PC-9 (cell line): ENCODE results near the gene PKD2. TPM values are rescaled to one million over a fixed set of nuclear protein-coding genes. Genes with fewer than 3 reads are reported as not detected.
A peak's percentile ranks its signal among the peaks of the same experiment; 100 is the strongest.

Source experiments
- BruUV-seq: library from RNA; stranded (reverse); fragments of 400-500 nt; replicated peaks from 2 replicates; lab custom pipeline; 2021; lab: Mats Ljungman, UMichigan
- CTCF ChIA-PET: fragments of 300-600 bp; sonication (Branson Sonifier 250); formaldehyde crosslinking; loops from one replicate; lab custom pipeline; 2022; ENCODE audit warnings: antibody characterized with exemption; lab: Charles Lee
- POLR2A ChIA-PET: fragments of 300-600 bp; sonication (Branson Sonifier 250); formaldehyde crosslinking; loops from one replicate; lab custom pipeline; 2022; ENCODE audit warnings: antibody characterized with exemption; ENCODE audit not compliant: unreplicated experiment; lab: Charles Lee
- DNase-seq, 2 experiments: peaks; one replicate each; pipeline versions ENCODE4 v3.0.0 to v3.0.0-alpha.2; 2015 to 2022; ENCODE audit warnings: mixed read lengths in 1 of 2
- H2AFZ ChIP-seq: fragments of 200-600 bp; sonication (generic); 2 replicates; pipeline ENCODE4 v1.8.1; 2017; ENCODE audit warnings: antibody characterized with exemption
- H3F3A ChIP-seq: fragments of 200-600 bp; sonication (generic); 2 replicates; pipeline ENCODE4 v1.8.1; 2017; ENCODE audit warnings: antibody characterized with exemption, mild to moderate bottlenecking, low read depth; ENCODE audit not compliant: insufficient read depth
- H3K27ac ChIP-seq: fragments of 200-600 bp; sonication (generic); 2 replicates; pipeline ENCODE4 v1.6.1; 2016; ENCODE audit warnings: mixed run types
- H3K27me3 ChIP-seq: fragments of 200-600 bp; sonication (generic); 2 replicates; pipeline ENCODE4 v1.6.1; 2016; ENCODE audit warnings: low read depth, mixed run types; ENCODE audit not compliant: insufficient read depth
- H3K36me3 ChIP-seq: fragments of 200-600 bp; sonication (generic); 2 replicates; pipeline ENCODE4 v1.6.1; 2016; ENCODE audit warnings: low read depth, mixed run types
- H3K4me1 ChIP-seq: fragments of 200-600 bp; sonication (generic); replicated peaks from 2 replicates; pipeline ENCODE4 v1.6.1; 2016; ENCODE audit warnings: mixed run types; ENCODE audit not compliant: insufficient read depth
- H3K4me2 ChIP-seq: fragments of 200-600 bp; sonication (generic); 2 replicates; pipeline ENCODE4 v1.6.1; 2017; ENCODE audit warnings: mixed run types
- H3K4me3 ChIP-seq: fragments of 200-600 bp; sonication (generic); 2 replicates; pipeline ENCODE4 v1.6.1; 2016; ENCODE audit warnings: mixed run types
- H3K79me2 ChIP-seq: fragments of 200-600 bp; sonication (generic); 2 replicates; pipeline ENCODE4 v1.6.1; 2017; ENCODE audit warnings: low read depth, mixed run types
- H3K9me2 ChIP-seq: fragments of 200-600 bp; sonication (generic); 2 replicates; pipeline ENCODE4 v1.8.1; 2017; ENCODE audit warnings: mild to moderate bottlenecking; ENCODE audit not compliant: insufficient read depth
- H3K9me3 ChIP-seq: fragments of 200-600 bp; sonication (generic); 2 replicates; pipeline ENCODE4 v1.8.1; 2016; ENCODE audit warnings: low read depth; ENCODE audit not compliant: insufficient read depth
- H4K20me1 ChIP-seq: fragments of 200-600 bp; sonication (generic); 2 replicates; pipeline ENCODE4 v1.8.1; 2017; ENCODE audit not compliant: insufficient read depth
- EZH2 ChIP-seq: fragments of 200-600 bp; sonication (generic); IDR thresholded peaks from 2 replicates; pipeline ENCODE4 v1.8.0; 2017; ENCODE audit warnings: antibody characterized with exemption, low read depth
- intact Hi-C: fragments of 100-400 bp; cut with micrococcal nuclease; formaldehyde crosslinking; loops from one replicate; pipeline ENCODE4 v1.10.0; 2022; ENCODE audit not compliant: unreplicated experiment
- total RNA-seq: library from RNA; stranded (reverse); gene quantifications from 2 replicates; pipeline ENCODE4 v1.2.3, GENCODE V29; 2021
- TF ChIP-seq, protein P1 (sequence below): fragments of 200-600 bp; sonication (generic); conservative IDR thresholded peaks from 2 replicates; pipeline ENCODE4 v1.6.1; 2017; ENCODE audit warnings: mixed run types, antibody characterized with exemption, mild to moderate bottlenecking, moderate library complexity

PKD2 gene
- total RNA-seq, 1 experiment from 2014 or later: 10.2 TPM

DNA sequence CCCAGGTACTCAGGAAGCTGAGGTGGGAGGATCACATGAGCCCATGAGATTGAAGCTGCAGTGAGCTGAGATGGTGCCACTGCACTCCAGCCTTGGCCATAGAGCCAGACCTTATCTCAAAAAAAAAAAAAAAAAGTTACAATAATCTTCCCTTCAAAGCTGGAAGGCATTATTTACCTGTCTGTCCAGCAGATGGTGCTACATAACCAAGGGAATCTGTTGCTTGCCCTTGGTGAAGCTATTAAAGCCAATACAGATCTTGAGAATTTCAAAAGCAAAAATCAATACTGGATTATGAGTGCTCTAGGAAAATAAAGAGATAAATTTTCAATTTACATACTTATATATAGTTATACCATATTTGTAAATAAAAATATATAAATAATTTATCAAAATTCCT lies 25.9 kb downstream of the PKD2 start:
- H3K4me2 ChIP-seq: no peak overlapping the region
- TF ChIP-seq, protein P1, sequence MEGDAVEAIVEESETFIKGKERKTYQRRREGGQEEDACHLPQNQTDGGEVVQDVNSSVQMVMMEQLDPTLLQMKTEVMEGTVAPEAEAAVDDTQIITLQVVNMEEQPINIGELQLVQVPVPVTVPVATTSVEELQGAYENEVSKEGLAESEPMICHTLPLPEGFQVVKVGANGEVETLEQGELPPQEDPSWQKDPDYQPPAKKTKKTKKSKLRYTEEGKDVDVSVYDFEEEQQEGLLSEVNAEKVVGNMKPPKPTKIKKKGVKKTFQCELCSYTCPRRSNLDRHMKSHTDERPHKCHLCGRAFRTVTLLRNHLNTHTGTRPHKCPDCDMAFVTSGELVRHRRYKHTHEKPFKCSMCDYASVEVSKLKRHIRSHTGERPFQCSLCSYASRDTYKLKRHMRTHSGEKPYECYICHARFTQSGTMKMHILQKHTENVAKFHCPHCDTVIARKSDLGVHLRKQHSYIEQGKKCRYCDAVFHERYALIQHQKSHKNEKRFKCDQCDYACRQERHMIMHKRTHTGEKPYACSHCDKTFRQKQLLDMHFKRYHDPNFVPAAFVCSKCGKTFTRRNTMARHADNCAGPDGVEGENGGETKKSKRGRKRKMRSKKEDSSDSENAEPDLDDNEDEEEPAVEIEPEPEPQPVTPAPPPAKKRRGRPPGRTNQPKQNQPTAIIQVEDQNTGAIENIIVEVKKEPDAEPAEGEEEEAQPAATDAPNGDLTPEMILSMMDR: peak; percentile 71
- no peak for TF ChIP-seq EZH2
- BruUV-seq: no TSS peak
- H3K36me3 ChIP-seq: no peaks in the 10 kb centered on the region
- no peaks in the 10 kb centered on the region for H4K20me1 ChIP-seq
- ChIA-PET POLR2A (interaction anchor here (0.7 kb wide), 1 partner anchor 692 kb away, joined by 3 read pairs; no protein-coding TSS in a partner anchor), CTCF (interaction anchor here (0.6 to 1.6 kb wide), 7 partner anchors 25 to 1098 kb away, joined by 3 to 9 read pairs (median 4); partner anchors contain the start of gene AFF1)
- no peaks in the 10 kb centered on the region for H3K9me3 ChIP-seq
- H3K27me3 ChIP-seq: no peaks in the 10 kb centered on the region
- intact Hi-C loops: loop anchor here (1.0 kb wide), 2 partner anchors 179 to 482 kb away; no protein-coding TSS in a partner anchor
- H3K27ac ChIP-seq: no peak overlapping the region
- peaks cover 8% of the 10 kb centered on the region; the same call in 1 of the 2 replicates for H3K4me1 ChIP-seq
- no peaks in the 10 kb centered on the region for H3F3A ChIP-seq
- H2AFZ ChIP-seq: no peak overlapping the region
- no peaks in the 10 kb centered on the region for H3K79me2 ChIP-seq
- no peaks in the 10 kb centered on the region for H3K9me2 ChIP-seq
- peak; percentile 24 to 39 for DNase-seq
- H3K4me3 ChIP-seq: no peak overlapping the region

DNA sequence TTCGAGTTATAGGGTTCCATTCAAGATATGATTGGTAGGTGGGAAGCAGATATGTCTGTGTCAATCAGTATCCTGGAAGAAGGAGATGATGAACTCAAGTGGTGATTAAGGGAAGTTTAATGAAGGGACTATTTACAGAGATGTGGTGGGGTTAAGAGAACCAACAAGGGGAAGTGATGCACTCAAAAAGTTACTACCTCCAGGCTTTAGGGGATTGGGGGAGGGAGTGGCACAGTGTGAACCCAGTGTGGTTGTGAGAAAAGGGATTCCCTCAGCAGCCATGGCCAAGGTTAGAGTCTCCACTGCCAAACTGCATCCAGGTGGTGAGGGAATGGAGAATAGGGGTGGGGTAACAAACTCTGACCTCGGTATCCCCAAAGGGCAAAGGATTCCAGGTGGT lies 27.9 kb downstream of the PKD2 start:
- Histone ChIP-seq H3K27ac (no peak overlapping the region), H3K36me3 (no peaks in the 10 kb centered on the region), H3K9me2 (no peaks in the 10 kb centered on the region), H2AFZ (no peak overlapping the region), H3K4me2 (no peak overlapping the region), H3K9me3 (no peaks in the 10 kb centered on the region), H3K4me1 (no peaks in the 10 kb centered on the region), H3K27me3 (no peaks in the 10 kb centered on the region), H3F3A (no peaks in the 10 kb centered on the region), H4K20me1 (no peaks in the 10 kb centered on the region), H3K79me2 (no peaks in the 10 kb centered on the region), H3K4me3 (no peak overlapping the region)
- no TSS peak for BruUV-seq
- intact Hi-C loops: no loop called here
- no peak for DNase-seq
- POLR2A ChIA-PET: no interaction called here
- TF ChIP-seq, protein P1: no peak
- no peak for TF ChIP-seq EZH2
- CTCF ChIA-PET: interaction anchor here (1.1 kb wide), 1 partner anchor 176 kb away, joined by 8 read pairs; no protein-coding TSS in a partner anchor

DNA sequence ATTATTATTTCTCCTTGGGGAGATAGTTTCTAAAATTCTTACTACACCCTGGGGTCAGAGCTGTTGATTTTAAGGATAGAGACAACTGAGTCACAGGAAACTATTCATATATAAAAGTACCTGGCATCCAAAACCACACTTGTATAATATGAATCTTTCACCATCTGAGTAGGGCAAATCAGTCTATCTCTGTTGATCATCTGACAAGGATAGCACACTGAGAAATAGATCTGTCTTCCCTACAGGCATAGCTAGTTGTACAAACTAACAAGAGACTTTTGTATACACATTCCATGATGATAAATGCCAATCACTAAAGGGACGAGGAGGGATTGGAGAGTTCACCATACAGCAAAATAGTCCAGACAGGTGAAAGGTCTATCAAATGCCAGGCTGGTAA lies 30.0 kb downstream of the PKD2 start:
- no peaks in the 10 kb centered on the region for H3K4me1 ChIP-seq
- no peaks in the 10 kb centered on the region for H3F3A ChIP-seq
- H4K20me1 ChIP-seq: no peaks in the 10 kb centered on the region
- H3K79me2 ChIP-seq: no peaks in the 10 kb centered on the region
- no peaks in the 10 kb centered on the region for H3K9me2 ChIP-seq
- TF ChIP-seq, protein P1: no peak
- no peak for TF ChIP-seq EZH2
- ChIA-PET POLR2A (no interaction called here), CTCF (interaction anchor here (0.6 to 0.7 kb wide), 2 partner anchors 478 to 483 kb away, joined by 3 to 4 read pairs; no protein-coding TSS in a partner anchor)
- H2AFZ ChIP-seq: no peak overlapping the region
- DNase-seq: no peak
- H3K27ac ChIP-seq: no peak overlapping the region
- H3K9me3 ChIP-seq: no peaks in the 10 kb centered on the region
- H3K36me3 ChIP-seq: no peaks in the 10 kb centered on the region
- H3K4me3 ChIP-seq: no peak overlapping the region
- BruUV-seq: no TSS peak
- no peak overlapping the region for H3K4me2 ChIP-seq
- intact Hi-C loops: no loop called here
- no peaks in the 10 kb centered on the region for H3K27me3 ChIP-seq
